HG03280 (cell line): ENCODE data around the gene CNN3.

Experiments
- ATAC-seq: cut with Tn5 transposase; IDR thresholded peaks from one replicate; pipeline ENCODE4 v1.9.1; 2021; ENCODE audit warnings: mild to moderate bottlenecking, moderate library complexity; ENCODE audit not compliant: unreplicated experiment

Gene CNN3

GRCh38 chr1:94892604-94893254 lies 34.2 kb downstream of the CNN3 start:
- ATAC-seq = no peak

- ATAC-seq = no peak
These were observed 38.7 kb downstream of the CNN3 start for GRCh38 chr1:94888201-94888600.

- ATAC-seq = no peak
These were observed 39.2 kb downstream of the CNN3 start for GRCh38 chr1:94887603-94888171.

- no peak for ATAC-seq
These were observed 39.8 kb downstream of the CNN3 start for GRCh38 chr1:94887106-94887505.

- ATAC-seq = no peak
These were observed 40.5 kb downstream of the CNN3 start for GRCh38 chr1:94886361-94886760.

GRCh38 chr1:94884507-94884906 lies 42.4 kb downstream of the CNN3 start:
- ATAC-seq = no peak

- no peak for ATAC-seq
These were observed 42.8 kb downstream of the CNN3 start for GRCh38 chr1:94884106-94884505.

- no peak for ATAC-seq
These were observed 43.2 kb downstream of the CNN3 start for GRCh38 chr1:94883691-94884090.

- ATAC-seq = no peak
These were observed 48.6 kb downstream of the CNN3 start for GRCh38 chr1:94878329-94878728.

- ATAC-seq = no peak
These were observed 50.5 kb downstream of the CNN3 start for GRCh38 chr1:94876362-94876761.

- ATAC-seq = no peak
These were observed 51.1 kb downstream of the CNN3 start for GRCh38 chr1:94875794-94876193.

- ATAC-seq = no peak
These were observed 52.5 kb downstream of the CNN3 start for GRCh38 chr1:94874423-94874822.

- no peak for ATAC-seq
These were observed 53.2 kb downstream of the CNN3 start for GRCh38 chr1:94873520-94874351.

GRCh38 chr1:94872771-94873495 lies 54.0 kb downstream of the CNN3 start:
- ATAC-seq = no peak

GRCh38 chr1:94871031-94871430 lies 55.9 kb downstream of the CNN3 start:
- no peak for ATAC-seq

GRCh38 chr1:94866164-94866807 lies 60.6 kb downstream of the CNN3 start:
- no peak for ATAC-seq

GRCh38 chr1:94865360-94865759 lies 61.5 kb downstream of the CNN3 start:
- no peak for ATAC-seq

- no peak for ATAC-seq
These were observed 62.1 kb downstream of the CNN3 start for GRCh38 chr1:94864821-94865220.

GRCh38 chr1:94863919-94864318 lies 63.0 kb downstream of the CNN3 start:
- no peak for ATAC-seq

GRCh38 chr1:94863297-94863911 lies 63.5 kb downstream of the CNN3 start:
- ATAC-seq = no peak
